ENCODE results near the gene KIF26B. TPM values are rescaled to one million over a fixed set of nuclear protein-coding genes. Genes with fewer than 3 reads are reported as not detected.

KIF26B gene
- polyA plus RNA-seq, 1 donor (not counting 4 experiments of a cell fraction or from before 2014, with no cell fraction given), result 0.58 TPM

GRCh38 chr1:245552331-245552730 lies 397.5 kb downstream of the KIF26B start:
- DNase-seq (ENCODE audit: low read depth, low spot score), result no peak
- no peak overlapping the region for H3K27ac ChIP-seq (ENCODE audit: control insufficient read depth, insufficient read depth, low read length)
- no peaks in the 10 kb centered on the region for H3K4me1 ChIP-seq (ENCODE audit: control insufficient read depth, extremely low read depth, insufficient read depth, low read length)

DNA sequence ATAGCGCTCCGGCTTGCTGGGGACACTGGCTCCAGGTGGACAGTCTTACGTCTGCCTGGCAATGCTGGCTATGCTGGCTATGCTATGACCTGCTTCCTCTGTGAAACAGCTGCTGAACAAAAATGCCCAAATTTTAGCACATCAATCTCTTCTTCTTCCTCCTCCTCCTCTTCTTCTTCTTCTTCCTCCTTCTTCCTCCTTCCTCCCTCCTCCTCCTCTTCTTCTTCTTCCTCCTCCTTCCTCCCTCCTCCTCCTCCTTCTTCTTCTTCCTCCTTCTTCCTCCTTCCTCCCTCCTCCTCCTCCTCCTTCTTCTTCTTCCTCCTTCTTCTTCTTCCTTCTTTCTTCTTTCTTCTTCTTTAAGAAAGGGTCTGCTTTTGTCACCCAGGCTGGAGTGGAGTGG lies 401.3 kb downstream of the KIF26B start:
- Histone ChIP-seq H2AFZ (ENCODE audit: control insufficient read depth, low read length) (no peak overlapping the region), H3K4me2 (ENCODE audit: control insufficient read depth, extremely low read depth, insufficient read depth, low read depth, low read length) (no peak overlapping the region), H3K36me3 (ENCODE audit: control insufficient read depth in 2 of 2, extremely low read depth in 1 of 2, insufficient read depth in 2 of 2, low read length in 2 of 2) (no peaks in the 10 kb centered on the region), H3K9ac (ENCODE audit: control insufficient read depth, extremely low read depth, insufficient read depth, low read length) (no peak overlapping the region), H3K4me3 (ENCODE audit: control insufficient read depth in 2 of 3, extremely low read depth in 1 of 3, insufficient read depth in 2 of 3, low read depth in 1 of 3, low read length in 3 of 3) (no peak overlapping the region), H3K9me3 (ENCODE audit: control insufficient read depth, low read depth, low read length) (no peaks in the 10 kb centered on the region), H3K4me1 (ENCODE audit: control insufficient read depth, extremely low read depth, insufficient read depth, low read length) (no peaks in the 10 kb centered on the region), H3K79me2 (ENCODE audit: control insufficient read depth, insufficient read depth, low read length) (no peaks in the 10 kb centered on the region), H3K9me1 (ENCODE audit: control insufficient read depth, extremely low read depth, insufficient read depth, low read length) (no peaks in the 10 kb centered on the region), H3K27me3 (ENCODE audit: control insufficient read depth, extremely low read depth, insufficient read depth, low read length) (no peaks in the 10 kb centered on the region), H4K20me1 (ENCODE audit: control insufficient read depth, extremely low read depth, insufficient read depth, low read length) (no peaks in the 10 kb centered on the region), H3K27ac (ENCODE audit: control insufficient read depth, insufficient read depth, low read length) (no peak overlapping the region)
- TF ChIP-seq EZH2 (IDR thresholded peaks at IDR 0.05; ENCODE audit: low read length) (no peak), CTCF (optimal IDR thresholded peaks at IDR 0.05 in 1 of 3, IDR thresholded peaks at IDR 0.05 in 1 of 3, conservative IDR thresholded peaks at IDR 0.05 in 1 of 3; ENCODE audit: extremely low read depth in 1 of 3, insufficient read depth in 2 of 3, low read length in 3 of 3) (no peak)
- FAIRE-seq (no peak), DNase-seq (ENCODE audit: low read depth, low spot score) (no peak)
- dilution Hi-C loops (cut with MboI; ENCODE audit: extremely low pct_ligation_motif_present, low sequenced_read_pairs), result no loop called here

More at GRCh38 chr1:245552331-245552730, 397.5 kb downstream of the KIF26B start:
- H2AFZ ChIP-seq (ENCODE audit: control insufficient read depth, low read length), result no peak overlapping the region
- no peaks in the 10 kb centered on the region for H3K9me1 ChIP-seq (ENCODE audit: control insufficient read depth, extremely low read depth, insufficient read depth, low read length)
- H3K9ac ChIP-seq (ENCODE audit: control insufficient read depth, extremely low read depth, insufficient read depth, low read length), result no peak overlapping the region
- no peaks in the 10 kb centered on the region for H4K20me1 ChIP-seq (ENCODE audit: control insufficient read depth, extremely low read depth, insufficient read depth, low read length)
- no peaks in the 10 kb centered on the region for H3K79me2 ChIP-seq (ENCODE audit: control insufficient read depth, insufficient read depth, low read length)
- H3K4me3 ChIP-seq (ENCODE audit: control insufficient read depth in 2 of 3, extremely low read depth in 1 of 3, insufficient read depth in 2 of 3, low read depth in 1 of 3, low read length in 3 of 3), result no peak overlapping the region
- H3K36me3 ChIP-seq (ENCODE audit: control insufficient read depth in 2 of 2, extremely low read depth in 1 of 2, insufficient read depth in 2 of 2, low read length in 2 of 2), result no peaks in the 10 kb centered on the region
- H3K9me3 ChIP-seq (ENCODE audit: control insufficient read depth, low read depth, low read length), result no peaks in the 10 kb centered on the region
- no peak for TF ChIP-seq EZH2 (IDR thresholded peaks at IDR 0.05; ENCODE audit: low read length)
- TF ChIP-seq CTCF (optimal IDR thresholded peaks at IDR 0.05 in 1 of 3, IDR thresholded peaks at IDR 0.05 in 1 of 3, conservative IDR thresholded peaks at IDR 0.05 in 1 of 3; ENCODE audit: extremely low read depth in 1 of 3, insufficient read depth in 2 of 3, low read length in 3 of 3), result no peak
- no peak overlapping the region for H3K4me2 ChIP-seq (ENCODE audit: control insufficient read depth, extremely low read depth, insufficient read depth, low read depth, low read length)
- no peaks in the 10 kb centered on the region for H3K27me3 ChIP-seq (ENCODE audit: control insufficient read depth, extremely low read depth, insufficient read depth, low read length)
- FAIRE-seq, result no peak
- dilution Hi-C loops (cut with MboI; ENCODE audit: extremely low pct_ligation_motif_present, low sequenced_read_pairs), result no loop called here
